DND-41 (cell line): ENCODE data around the gene SUMO3.

Source experiments
- EZH2 ChIP-seq: IDR thresholded peaks from 3 replicates; pipeline ENCODE4 v1.6.1; 2012; ENCODE audit warnings: borderline replicate concordance, low read depth, mild to moderate bottlenecking, moderate library complexity, low read length, inconsistent platforms; ENCODE audit not compliant: severe bottlenecking
- TF ChIP-seq, protein P1 (sequence below): IDR thresholded peaks from 2 replicates; pipeline ENCODE4 v1.5.1; 2012; ENCODE audit warnings: borderline replicate concordance, low read length, moderate library complexity, mild to moderate bottlenecking; ENCODE audit not compliant: poor library complexity, severe bottlenecking; ENCODE audit errors: extremely low read depth

DNA sequence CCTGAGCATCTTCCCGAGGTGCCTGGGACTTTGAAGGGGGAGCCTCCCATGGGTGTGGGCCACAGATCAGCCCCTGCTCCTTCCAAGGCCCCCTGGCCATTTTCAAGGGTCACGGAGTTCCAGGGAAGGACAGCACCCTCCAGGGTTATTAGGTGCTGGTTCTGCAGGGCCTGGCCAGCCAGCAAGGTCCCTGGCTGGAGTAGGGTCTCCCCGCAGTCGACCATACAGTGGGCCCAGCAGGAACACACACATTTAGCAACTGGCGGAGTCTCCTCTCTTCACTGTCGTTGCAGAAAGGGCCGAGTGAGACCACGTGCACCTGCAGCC, 17.7 kb upstream of the SUMO3 start:
- TF ChIP-seq, protein P1, sequence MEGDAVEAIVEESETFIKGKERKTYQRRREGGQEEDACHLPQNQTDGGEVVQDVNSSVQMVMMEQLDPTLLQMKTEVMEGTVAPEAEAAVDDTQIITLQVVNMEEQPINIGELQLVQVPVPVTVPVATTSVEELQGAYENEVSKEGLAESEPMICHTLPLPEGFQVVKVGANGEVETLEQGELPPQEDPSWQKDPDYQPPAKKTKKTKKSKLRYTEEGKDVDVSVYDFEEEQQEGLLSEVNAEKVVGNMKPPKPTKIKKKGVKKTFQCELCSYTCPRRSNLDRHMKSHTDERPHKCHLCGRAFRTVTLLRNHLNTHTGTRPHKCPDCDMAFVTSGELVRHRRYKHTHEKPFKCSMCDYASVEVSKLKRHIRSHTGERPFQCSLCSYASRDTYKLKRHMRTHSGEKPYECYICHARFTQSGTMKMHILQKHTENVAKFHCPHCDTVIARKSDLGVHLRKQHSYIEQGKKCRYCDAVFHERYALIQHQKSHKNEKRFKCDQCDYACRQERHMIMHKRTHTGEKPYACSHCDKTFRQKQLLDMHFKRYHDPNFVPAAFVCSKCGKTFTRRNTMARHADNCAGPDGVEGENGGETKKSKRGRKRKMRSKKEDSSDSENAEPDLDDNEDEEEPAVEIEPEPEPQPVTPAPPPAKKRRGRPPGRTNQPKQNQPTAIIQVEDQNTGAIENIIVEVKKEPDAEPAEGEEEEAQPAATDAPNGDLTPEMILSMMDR, result no peak
- no peak for TF ChIP-seq EZH2
